ENCODE data around the gene TIGD3.

The TIGD3 gene

DNA sequence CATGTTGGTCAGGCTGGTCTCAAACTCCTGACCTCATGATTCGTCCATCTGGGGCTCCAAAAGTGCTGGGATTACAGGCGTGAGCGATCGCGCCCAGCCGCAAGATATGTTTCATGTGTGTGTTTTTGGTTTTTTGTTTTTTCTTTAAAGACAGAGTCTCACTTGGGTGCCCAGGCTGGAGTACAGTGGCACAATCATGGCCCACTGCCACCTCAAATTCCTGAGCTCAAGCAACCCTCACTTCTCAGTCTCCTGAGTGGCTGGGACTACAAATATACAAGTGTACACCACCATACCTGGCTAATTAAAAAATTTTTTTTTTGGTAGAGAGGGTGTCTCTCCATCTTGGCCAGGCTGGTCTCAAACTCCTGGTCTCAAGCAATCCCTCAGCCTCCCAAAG, 8.4 kb downstream of the TIGD3 start:
- Mint-ChIP-seq H3K27ac (no peak overlapping the region), H3K27me3 (peaks cover 12% of the 10 kb centered on the region), H3K4me1 (peaks cover 11% of the 10 kb centered on the region), H3K9me3 (no peaks in the 10 kb centered on the region), H3K4me3 (no peak overlapping the region), H3K36me3 (no peaks in the 10 kb centered on the region)
- no peak for DNase-seq
- CTCF ChIA-PET, result interaction anchor here (1.1 kb wide), 1 partner anchor 147 kb away, joined by 4 read pairs; no protein-coding TSS in a partner anchor

GRCh38 chr11:65363770-65364169, 9.2 kb downstream of the TIGD3 start:
- Mint-ChIP-seq H3K9me3 (no peaks in the 10 kb centered on the region), H3K4me1 (peaks cover 11% of the 10 kb centered on the region), H3K36me3 (no peaks in the 10 kb centered on the region), H3K27ac (no peak overlapping the region), H3K27me3 (peaks cover 11% of the 10 kb centered on the region), H3K4me3 (no peak overlapping the region)
- CTCF ChIA-PET, result interaction anchor here (0.7 to 1.1 kb wide), 2 partner anchors 21 to 147 kb away, joined by 3 to 4 read pairs; no protein-coding TSS in a partner anchor
- no peak for DNase-seq

- H3K9me3 Mint-ChIP-seq, result no peaks in the 10 kb centered on the region
- DNase-seq, result peak; percentile 47
These were observed 11.8 kb downstream of the TIGD3 start for GRCh38 chr11:65366340-65366773.

GRCh38 chr11:65370659-65371049, 16.1 kb downstream of the TIGD3 start:
- H3K4me1 Mint-ChIP-seq, result peaks cover 3% of the 10 kb centered on the region
- CTCF ChIA-PET, result interaction anchor here (1.2 to 1.8 kb wide), 4 partner anchors 8 to 140 kb away, joined by 3 to 7 read pairs (median 4); no protein-coding TSS in a partner anchor
- no peak for DNase-seq
- no peak overlapping the region for H3K4me3 Mint-ChIP-seq
- H3K27ac Mint-ChIP-seq, result no peak overlapping the region
- H3K9me3 Mint-ChIP-seq, result no peaks in the 10 kb centered on the region
- H3K27me3 Mint-ChIP-seq, result peaks cover 25% of the 10 kb centered on the region
- H3K36me3 Mint-ChIP-seq, result no peaks in the 10 kb centered on the region

More at GRCh38 chr11:65366340-65366773, 11.8 kb downstream of the TIGD3 start:
- H3K36me3 Mint-ChIP-seq, result no peaks in the 10 kb centered on the region
- no peak overlapping the region for H3K27ac Mint-ChIP-seq
- H3K4me3 Mint-ChIP-seq, result no peak overlapping the region
- CTCF ChIA-PET, result interaction anchor here (0.7 to 1.7 kb wide), 6 partner anchors 8 to 227 kb away, joined by 3 to 5 read pairs (median 3); no protein-coding TSS in a partner anchor
- peaks cover 20% of the 10 kb centered on the region for H3K27me3 Mint-ChIP-seq
- peaks cover 11% of the 10 kb centered on the region for H3K4me1 Mint-ChIP-seq

- no peaks in the 10 kb centered on the region for H3K9me3 Mint-ChIP-seq
- H3K36me3 Mint-ChIP-seq, result no peaks in the 10 kb centered on the region
- no peak overlapping the region for H3K4me3 Mint-ChIP-seq
- no peak overlapping the region for H3K27ac Mint-ChIP-seq
- DNase-seq, result no peak
- H3K4me1 Mint-ChIP-seq, result no peaks in the 10 kb centered on the region
- CTCF ChIA-PET, result interaction anchor here (0.9 kb wide), 1 partner anchor 156 kb away, joined by 3 read pairs; no protein-coding TSS in a partner anchor
- H3K27me3 Mint-ChIP-seq, result peaks cover 13% of the 10 kb centered on the region
These were observed 19.5 kb downstream of the TIGD3 start for GRCh38 chr11:65373839-65374580.

- Mint-ChIP-seq H3K4me3 (no peak overlapping the region), H3K4me1 (peaks cover under 1% of the 10 kb centered on the region), H3K9me3 (no peaks in the 10 kb centered on the region), H3K27me3 (peaks cover 11% of the 10 kb centered on the region), H3K36me3 (peaks cover 1% of the 10 kb centered on the region), H3K27ac (no peak overlapping the region)
- no peak for DNase-seq
- CTCF ChIA-PET, result no interaction called here
These were observed 20.5 kb downstream of the TIGD3 start for GRCh38 chr11:65375012-65375411.

- CTCF ChIA-PET, result interaction anchor here (0.6 to 1.4 kb wide), 2 partner anchors 9 to 46 kb away, joined by 3 read pairs; no protein-coding TSS in a partner anchor
- no peak overlapping the region for H3K27ac Mint-ChIP-seq
These were observed 21.7 kb downstream of the TIGD3 start for GRCh38 chr11:65376138-65376713.

GRCh38 chr11:65377036-65377435, 22.5 kb downstream of the TIGD3 start:
- no peak for DNase-seq
- H3K4me1 Mint-ChIP-seq, result peaks cover 15% of the 10 kb centered on the region
- peaks cover 3% of the 10 kb centered on the region for H3K36me3 Mint-ChIP-seq
- H3K27me3 Mint-ChIP-seq, result peaks cover 5% of the 10 kb centered on the region
- H3K9me3 Mint-ChIP-seq, result no peaks in the 10 kb centered on the region
- CTCF ChIA-PET, result interaction anchor here (5.4 kb wide), 1 partner anchor 133 kb away, joined by 25 read pairs; no protein-coding TSS in a partner anchor
- H3K27ac Mint-ChIP-seq, result no peak overlapping the region
- no peak overlapping the region for H3K4me3 Mint-ChIP-seq

More at GRCh38 chr11:65376138-65376713, 21.7 kb downstream of the TIGD3 start:
- Mint-ChIP-seq H3K36me3 (peaks cover 3% of the 10 kb centered on the region), H3K9me3 (no peaks in the 10 kb centered on the region), H3K27me3 (peaks cover 5% of the 10 kb centered on the region), H3K4me3 (no peak overlapping the region), H3K4me1 (peaks cover 7% of the 10 kb centered on the region)
- no peak for DNase-seq

DNA sequence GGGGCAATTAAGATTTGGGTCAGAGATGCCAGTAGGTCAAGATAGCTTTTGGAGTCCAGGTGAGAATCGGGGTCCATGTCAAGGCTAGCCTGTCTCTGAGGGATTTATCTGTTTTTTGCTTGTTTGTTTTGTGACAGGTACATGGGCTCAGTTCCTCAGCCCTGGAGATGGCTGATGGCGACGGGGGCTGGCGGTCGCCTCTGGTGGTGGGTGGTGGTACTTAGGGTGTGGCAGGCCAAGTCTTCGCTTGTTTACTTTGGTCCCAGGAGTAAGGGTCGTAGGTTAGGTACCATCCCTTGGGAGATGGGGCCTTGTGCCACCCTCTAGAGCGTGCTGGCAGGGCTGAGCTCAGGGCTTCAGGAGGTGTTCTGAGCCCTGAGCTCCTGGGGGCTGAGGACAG, 23.2 kb downstream of the TIGD3 start:
- Mint-ChIP-seq H3K4me3 (no peak overlapping the region), H3K27ac (no peak overlapping the region), H3K9me3 (no peaks in the 10 kb centered on the region), H3K36me3 (peaks cover 3% of the 10 kb centered on the region), H3K4me1 (peaks cover 19% of the 10 kb centered on the region), H3K27me3 (peaks cover 3% of the 10 kb centered on the region)
- CTCF ChIA-PET, result interaction anchor here (1.0 to 5.4 kb wide), 4 partner anchors 8 to 132 kb away, joined by 3 to 25 read pairs (median 4); no protein-coding TSS in a partner anchor
- DNase-seq, result no peak

DNA sequence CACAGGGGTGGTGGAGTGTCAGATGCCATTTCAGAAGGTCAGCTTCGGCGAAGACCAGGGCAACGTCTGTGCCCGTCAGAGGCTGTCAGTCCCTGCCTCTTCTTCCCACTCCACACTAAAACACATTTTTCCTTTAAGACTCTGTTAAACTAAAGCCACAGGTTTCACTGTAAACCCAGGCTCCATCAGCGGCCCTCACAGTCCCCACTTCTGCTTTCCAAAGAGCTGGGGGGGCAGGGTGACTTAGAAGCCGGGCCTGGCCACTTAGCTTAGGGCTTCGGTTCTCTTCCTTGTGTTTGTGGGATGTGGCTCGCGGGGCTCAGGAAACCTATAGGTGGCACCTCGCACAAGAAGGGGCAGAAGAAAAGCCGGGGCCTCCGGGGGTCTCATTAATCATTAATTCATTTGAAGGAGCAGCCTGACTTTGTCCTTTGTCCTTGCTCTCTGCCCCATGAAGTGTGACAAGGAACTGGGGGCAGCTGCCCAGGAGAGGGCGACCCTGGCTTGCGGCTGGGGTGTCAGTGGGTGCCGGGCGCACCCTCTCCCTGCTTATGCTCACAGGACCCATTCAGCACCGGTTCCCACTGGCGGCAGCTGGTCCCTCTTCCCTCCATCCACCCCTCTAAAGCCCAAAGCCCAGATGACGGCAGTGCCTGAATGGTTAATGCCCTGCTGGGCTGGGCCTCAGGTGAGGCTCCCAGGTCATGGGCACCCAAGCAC, 23.8 kb downstream of the TIGD3 start:
- no peak overlapping the region for H3K4me3 Mint-ChIP-seq
- CTCF ChIA-PET, result interaction anchor here (1.0 to 5.4 kb wide), 4 partner anchors 8 to 131 kb away, joined by 3 to 25 read pairs (median 4); no protein-coding TSS in a partner anchor
- no peak for DNase-seq
- H3K27me3 Mint-ChIP-seq, result no peaks in the 10 kb centered on the region
- peaks cover 25% of the 10 kb centered on the region for H3K4me1 Mint-ChIP-seq
- no peaks in the 10 kb centered on the region for H3K9me3 Mint-ChIP-seq
- H3K27ac Mint-ChIP-seq, result no peak overlapping the region
- peaks cover 3% of the 10 kb centered on the region for H3K36me3 Mint-ChIP-seq

GRCh38 chr11:65378928-65379638, 24.5 kb downstream of the TIGD3 start:
- Mint-ChIP-seq H3K9me3 (no peaks in the 10 kb centered on the region), H3K27me3 (no peaks in the 10 kb centered on the region), H3K4me3 (no peak overlapping the region), H3K27ac (no peak overlapping the region), H3K4me1 (peaks cover 32% of the 10 kb centered on the region), H3K36me3 (peaks cover 3% of the 10 kb centered on the region)
- CTCF ChIA-PET, result interaction anchor here (1.0 to 5.4 kb wide), 4 partner anchors 8 to 130 kb away, joined by 3 to 25 read pairs (median 4); no protein-coding TSS in a partner anchor
- no peak for DNase-seq

DNA sequence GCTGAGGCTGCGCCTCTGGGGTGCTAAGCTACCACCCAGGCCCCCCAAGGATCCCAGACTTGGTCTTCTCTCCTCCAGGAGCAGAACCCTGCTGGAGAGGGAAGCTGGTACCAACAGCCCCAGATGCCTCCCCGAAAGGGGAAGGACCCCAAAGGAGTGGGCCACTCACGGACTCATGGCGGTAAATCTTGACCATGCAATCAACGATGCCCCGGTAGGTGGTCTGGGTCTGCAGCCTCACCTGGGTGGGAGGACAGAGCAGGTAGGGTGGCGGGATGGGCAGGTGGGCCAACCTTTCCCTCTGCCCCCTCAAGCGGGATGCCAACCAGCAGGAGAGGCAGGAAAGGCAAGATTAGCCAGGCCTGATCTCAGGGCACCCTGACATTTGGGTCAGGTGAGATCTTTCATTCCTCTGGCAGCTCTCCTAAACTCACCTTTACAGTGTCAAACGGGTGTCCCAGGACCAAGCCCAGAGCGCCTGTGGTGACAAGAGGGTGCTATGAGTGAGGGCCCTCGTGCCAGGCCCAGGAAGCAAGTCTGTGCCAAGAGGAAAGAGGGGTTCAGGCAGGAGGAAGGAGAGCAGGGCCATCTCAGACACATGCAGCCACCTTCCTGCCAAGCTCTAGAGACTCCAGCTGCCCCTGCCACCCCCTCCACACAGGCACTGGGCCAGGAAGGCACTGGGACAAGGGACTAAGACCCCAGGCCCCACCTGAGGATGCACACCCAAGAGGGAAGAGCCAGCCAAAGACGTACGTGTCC, 25.3 kb downstream of the TIGD3 start:
- H3K4me3 Mint-ChIP-seq, result peak overlapping the region; percentile 31
- H3K4me1 Mint-ChIP-seq, result peaks cover 40% of the 10 kb centered on the region
- H3K27ac Mint-ChIP-seq, result peak overlapping the region; percentile 75
- no peaks in the 10 kb centered on the region for H3K9me3 Mint-ChIP-seq
- no peaks in the 10 kb centered on the region for H3K27me3 Mint-ChIP-seq
- CTCF ChIA-PET, result interaction anchor here (0.8 to 5.4 kb wide), 2 partner anchors 12 to 130 kb away, joined by 4 to 25 read pairs; no protein-coding TSS in a partner anchor
- H3K36me3 Mint-ChIP-seq, result peaks cover 3% of the 10 kb centered on the region
- no peak for DNase-seq
